ENCODE data around the gene NRK.
"Not testable (repeated sequence)": the region's sequence is repeated elsewhere in the genome, so short reads cannot be mapped to it uniquely, and the experiment has no call there.

Gene NRK, protein sequence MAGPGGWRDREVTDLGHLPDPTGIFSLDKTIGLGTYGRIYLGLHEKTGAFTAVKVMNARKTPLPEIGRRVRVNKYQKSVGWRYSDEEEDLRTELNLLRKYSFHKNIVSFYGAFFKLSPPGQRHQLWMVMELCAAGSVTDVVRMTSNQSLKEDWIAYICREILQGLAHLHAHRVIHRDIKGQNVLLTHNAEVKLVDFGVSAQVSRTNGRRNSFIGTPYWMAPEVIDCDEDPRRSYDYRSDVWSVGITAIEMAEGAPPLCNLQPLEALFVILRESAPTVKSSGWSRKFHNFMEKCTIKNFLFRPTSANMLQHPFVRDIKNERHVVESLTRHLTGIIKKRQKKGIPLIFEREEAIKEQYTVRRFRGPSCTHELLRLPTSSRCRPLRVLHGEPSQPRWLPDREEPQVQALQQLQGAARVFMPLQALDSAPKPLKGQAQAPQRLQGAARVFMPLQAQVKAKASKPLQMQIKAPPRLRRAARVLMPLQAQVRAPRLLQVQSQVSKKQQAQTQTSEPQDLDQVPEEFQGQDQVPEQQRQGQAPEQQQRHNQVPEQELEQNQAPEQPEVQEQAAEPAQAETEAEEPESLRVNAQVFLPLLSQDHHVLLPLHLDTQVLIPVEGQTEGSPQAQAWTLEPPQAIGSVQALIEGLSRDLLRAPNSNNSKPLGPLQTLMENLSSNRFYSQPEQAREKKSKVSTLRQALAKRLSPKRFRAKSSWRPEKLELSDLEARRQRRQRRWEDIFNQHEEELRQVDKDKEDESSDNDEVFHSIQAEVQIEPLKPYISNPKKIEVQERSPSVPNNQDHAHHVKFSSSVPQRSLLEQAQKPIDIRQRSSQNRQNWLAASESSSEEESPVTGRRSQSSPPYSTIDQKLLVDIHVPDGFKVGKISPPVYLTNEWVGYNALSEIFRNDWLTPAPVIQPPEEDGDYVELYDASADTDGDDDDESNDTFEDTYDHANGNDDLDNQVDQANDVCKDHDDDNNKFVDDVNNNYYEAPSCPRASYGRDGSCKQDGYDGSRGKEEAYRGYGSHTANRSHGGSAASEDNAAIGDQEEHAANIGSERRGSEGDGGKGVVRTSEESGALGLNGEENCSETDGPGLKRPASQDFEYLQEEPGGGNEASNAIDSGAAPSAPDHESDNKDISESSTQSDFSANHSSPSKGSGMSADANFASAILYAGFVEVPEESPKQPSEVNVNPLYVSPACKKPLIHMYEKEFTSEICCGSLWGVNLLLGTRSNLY (N-terminal part only)

DNA sequence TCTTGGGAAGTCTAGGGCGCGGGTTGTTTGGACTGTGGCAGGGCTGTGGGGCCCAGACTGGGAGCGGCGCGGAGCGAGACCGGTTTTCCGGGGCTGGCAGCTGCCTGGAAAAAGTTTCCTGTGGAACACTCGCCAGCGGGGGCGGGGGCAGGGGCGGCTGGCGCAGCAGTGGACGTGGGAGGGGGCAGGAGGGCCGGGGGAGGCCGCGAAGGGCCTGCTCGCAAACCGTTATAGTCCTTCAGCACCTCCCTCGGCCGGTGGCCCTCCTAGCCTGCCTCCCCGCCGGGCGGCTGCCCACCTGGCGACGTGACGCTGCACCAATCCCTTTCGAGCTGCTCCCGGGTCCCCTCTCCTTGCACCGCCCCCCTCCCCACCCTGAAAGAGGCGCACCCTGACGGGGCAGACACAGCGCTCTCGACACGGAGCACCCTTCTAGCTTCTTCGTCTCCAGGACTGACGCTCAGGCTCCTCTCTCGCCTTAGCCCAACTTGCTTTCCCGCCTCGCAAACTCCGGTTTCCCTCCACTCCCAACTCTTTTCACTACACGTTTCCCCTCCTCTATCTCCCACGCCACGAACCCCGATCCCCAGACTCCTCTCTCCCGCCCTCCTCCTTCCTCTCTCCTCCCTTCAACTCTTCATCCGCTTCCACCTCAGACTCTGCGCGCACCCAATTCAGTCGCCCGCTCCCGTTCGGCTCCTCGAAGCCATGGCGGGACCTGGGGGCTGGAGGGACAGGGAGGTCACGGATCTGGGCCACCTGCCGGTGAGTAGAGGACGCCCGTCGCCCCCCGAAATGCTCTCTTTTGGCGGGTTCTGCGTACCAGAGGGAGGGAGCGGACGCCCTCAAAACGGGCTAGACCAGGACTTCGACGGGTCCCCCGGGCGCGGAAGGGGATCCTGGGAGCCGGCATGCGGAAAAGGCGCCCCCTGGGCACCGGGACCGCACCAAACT is at the start of gene NRK:
TSS of gene NRK (plus strand) at position 402 of the 954 bp plus-strand sequence. CDS start at position 709, 307 bp downstream.
- H3K27ac ChIP-seq = no peak within 1 kb of the TSS
- TF ChIP-seq, protein P1, sequence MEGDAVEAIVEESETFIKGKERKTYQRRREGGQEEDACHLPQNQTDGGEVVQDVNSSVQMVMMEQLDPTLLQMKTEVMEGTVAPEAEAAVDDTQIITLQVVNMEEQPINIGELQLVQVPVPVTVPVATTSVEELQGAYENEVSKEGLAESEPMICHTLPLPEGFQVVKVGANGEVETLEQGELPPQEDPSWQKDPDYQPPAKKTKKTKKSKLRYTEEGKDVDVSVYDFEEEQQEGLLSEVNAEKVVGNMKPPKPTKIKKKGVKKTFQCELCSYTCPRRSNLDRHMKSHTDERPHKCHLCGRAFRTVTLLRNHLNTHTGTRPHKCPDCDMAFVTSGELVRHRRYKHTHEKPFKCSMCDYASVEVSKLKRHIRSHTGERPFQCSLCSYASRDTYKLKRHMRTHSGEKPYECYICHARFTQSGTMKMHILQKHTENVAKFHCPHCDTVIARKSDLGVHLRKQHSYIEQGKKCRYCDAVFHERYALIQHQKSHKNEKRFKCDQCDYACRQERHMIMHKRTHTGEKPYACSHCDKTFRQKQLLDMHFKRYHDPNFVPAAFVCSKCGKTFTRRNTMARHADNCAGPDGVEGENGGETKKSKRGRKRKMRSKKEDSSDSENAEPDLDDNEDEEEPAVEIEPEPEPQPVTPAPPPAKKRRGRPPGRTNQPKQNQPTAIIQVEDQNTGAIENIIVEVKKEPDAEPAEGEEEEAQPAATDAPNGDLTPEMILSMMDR (conservative IDR thresholded peaks at IDR 0.05) = no peak
- TF ChIP-seq ZFX (IDR thresholded peaks at IDR 0.05) = no peak

DNA sequence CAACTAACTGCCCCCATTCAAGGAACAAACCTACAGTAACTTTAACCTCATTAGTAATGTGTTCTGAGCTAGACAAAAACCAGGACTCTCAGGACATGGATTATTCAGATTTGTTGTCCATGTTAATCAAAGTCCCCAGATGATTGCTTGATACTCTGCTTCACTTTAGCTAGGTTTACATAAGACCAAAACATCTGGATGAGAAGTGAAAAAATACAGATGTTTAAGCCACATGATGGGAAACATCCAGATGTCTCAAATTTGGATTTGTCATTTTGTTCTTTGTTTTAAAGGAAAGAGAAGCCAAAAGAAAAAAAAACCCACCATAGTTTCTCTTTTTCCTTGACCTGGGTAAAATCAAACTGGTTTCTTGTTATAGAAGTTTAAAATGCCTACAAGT is 48.5 kb upstream of the NRK start:
- no peak overlapping the region for H3K27ac ChIP-seq
- TF ChIP-seq ZFX (IDR thresholded peaks at IDR 0.05) = no peak
- TF ChIP-seq, protein P1 (conservative IDR thresholded peaks at IDR 0.05) = no peak

DNA sequence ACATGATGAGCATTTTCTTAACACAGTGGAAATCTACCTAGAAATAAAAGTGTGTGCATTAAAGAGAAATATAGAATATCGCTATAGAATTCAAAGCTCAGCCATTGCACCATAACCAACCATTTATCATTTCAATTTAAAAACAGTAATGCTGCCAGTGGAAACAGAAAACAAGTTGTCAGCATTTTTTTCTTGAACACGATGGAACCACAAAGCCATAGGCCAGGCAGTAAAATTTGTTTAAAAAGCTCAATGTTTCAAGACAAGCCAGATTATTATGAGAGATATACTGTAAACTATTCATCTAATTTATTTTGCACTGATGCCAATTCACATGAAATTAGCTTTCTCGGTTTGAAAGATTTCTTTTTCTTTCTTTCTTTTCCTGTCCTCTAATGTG is 46.7 kb upstream of the NRK start:
- no peak for TF ChIP-seq ZFX (IDR thresholded peaks at IDR 0.05)
- TF ChIP-seq, protein P1 (conservative IDR thresholded peaks at IDR 0.05) = no peak

GRCh38 chrX:105781804-105782203 is 40.5 kb upstream of the NRK start:
- no peak for TF ChIP-seq ZFX (IDR thresholded peaks at IDR 0.05)
- TF ChIP-seq, protein P1 (conservative IDR thresholded peaks at IDR 0.05) = no peak
- H3K27ac ChIP-seq = no peak overlapping the region

More for the DNA sequence above, 46.7 kb upstream of the NRK start:
- no peak overlapping the region for H3K27ac ChIP-seq

- H3K27ac ChIP-seq = not testable (repeated sequence)
These were observed 25.5 kb upstream of the NRK start for GRCh38 chrX:105796877-105797276.

DNA sequence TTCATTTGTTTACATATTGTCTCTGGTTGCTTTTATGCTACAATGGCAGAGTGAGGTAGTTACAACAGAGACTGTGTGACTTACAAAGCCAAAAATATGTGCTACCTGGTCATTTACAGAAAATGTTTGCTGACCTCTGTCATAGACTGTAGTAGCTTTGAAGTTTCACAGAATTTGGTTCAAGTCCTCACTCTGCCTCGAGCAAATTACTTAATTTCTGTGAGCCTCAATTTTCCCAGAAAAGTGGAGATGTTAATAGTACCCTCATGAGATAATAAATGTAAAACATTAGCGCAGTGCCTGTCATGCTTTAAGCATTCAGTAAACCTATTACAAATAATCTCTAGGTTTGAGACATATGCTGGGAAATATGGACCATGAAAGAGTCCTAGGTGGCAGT is 18.4 kb upstream of the NRK start:
- H3K27ac ChIP-seq = no peak overlapping the region
- TF ChIP-seq ZFX (IDR thresholded peaks at IDR 0.05) = no peak
- TF ChIP-seq, protein P1 (conservative IDR thresholded peaks at IDR 0.05) = no peak

DNA sequence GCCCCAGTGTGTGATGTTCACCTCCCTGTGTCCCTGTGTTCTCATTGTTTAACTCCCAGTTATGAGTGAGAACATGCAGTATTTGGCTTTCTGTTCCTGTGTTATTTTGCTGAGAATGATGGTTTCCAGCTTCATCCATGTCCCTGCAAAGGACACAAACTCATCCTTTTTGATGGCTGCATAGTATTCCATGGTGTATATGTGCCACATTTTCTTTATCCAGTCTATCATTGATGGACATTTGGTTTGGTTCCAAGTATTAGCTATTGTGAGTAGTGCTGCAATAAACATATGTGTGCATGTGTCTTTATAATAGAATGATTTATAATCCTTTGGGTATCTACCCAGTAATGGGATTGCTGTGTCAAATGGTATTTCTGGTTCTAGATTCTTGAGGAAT is 16.7 kb upstream of the NRK start:
- not testable (repeated sequence) for H3K27ac ChIP-seq

Measured in C4-2B (cell line).